HEK293 (cell line): Measurements from ENCODE around the gene IDH1.

Experiments used
- CTCF ChIA-PET: fragments of 350-600 bp; formaldehyde crosslinking; extraction: SDS; loops from one replicate; lab custom pipeline; 2021; ENCODE audit warnings: antibody characterized with exemption; lab: Yijun Ruan, JAX
- POLR2A ChIA-PET: fragments of 300-600 bp; formaldehyde crosslinking; extraction: SDS; loops from one replicate; lab custom pipeline; 2020; ENCODE audit warnings: antibody characterized with exemption, inconsistent platforms; lab: Yijun Ruan, JAX
- H3K27ac ChIP-seq: fragments of 200-500 bp; sonication (Bioruptor generic); 2 replicates; pipeline ENCODE4 v1.5.1; 2014; ENCODE audit warnings: low read depth, low read length, control low read depth, inconsistent platforms; ENCODE audit errors: extremely low read depth
- H3K36me3 ChIP-seq, 2 experiments: fragments of 200-500 bp in 1 of 2; sonication (Bioruptor generic) in 1 of 2; 1 replicate in 1 of 2; 2 replicates in 1 of 2; pipeline ENCODE4 v1.5.1; 2014 to 2017; ENCODE audit warnings: inconsistent platforms in 2 of 2, low read length in 2 of 2; ENCODE audit not compliant: control insufficient read depth in 2 of 2, insufficient read depth in 1 of 2
- H3K4me1 ChIP-seq: fragments of 200-500 bp; sonication (Bioruptor generic); 2 replicates; pipeline ENCODE4 v1.5.1; 2014; ENCODE audit warnings: mild to moderate bottlenecking, low read length, inconsistent platforms; ENCODE audit not compliant: control insufficient read depth, insufficient read depth
- H3K4me3 ChIP-seq: 2 replicates; pipeline ENCODE4 v1.5.1; 2011; ENCODE audit warnings: low read depth, mild to moderate bottlenecking, control low read depth, low read length, moderate library complexity
- H3K9me3 ChIP-seq: fragments of 200-500 bp; sonication (Bioruptor generic); 2 replicates; pipeline ENCODE4 v1.5.1; 2014; ENCODE audit warnings: low read depth, low read length, inconsistent platforms; ENCODE audit not compliant: control insufficient read depth, insufficient read depth
- FEZF1 ChIP-seq: fragments of 450-650 bp; formaldehyde crosslinking; IDR thresholded peaks from 2 replicates; pipeline ENCODE4 v1.5.1; 2016; ENCODE audit warnings: missing biosample characterization, missing genetic modification characterization
- GLI2 ChIP-seq: fragments of 450-650 bp; formaldehyde crosslinking; IDR thresholded peaks from 2 replicates; pipeline ENCODE4; 2017; ENCODE audit warnings: missing biosample characterization, missing genetic modification characterization, low read depth, borderline replicate concordance
- HOXD13 ChIP-seq: sonication (generic); formaldehyde crosslinking; IDR thresholded peaks from 2 replicates; pipeline ENCODE4 v1.8.0; 2022; ENCODE audit warnings: missing genetic modification reagents, borderline replicate concordance
- SCRT1 ChIP-seq: fragments of 450-650 bp; formaldehyde crosslinking; IDR thresholded peaks from 2 replicates; pipeline ENCODE4 v1.5.1; 2016; ENCODE audit warnings: missing biosample characterization, missing genetic modification characterization, borderline replicate concordance
- SETDB1 ChIP-seq: IDR thresholded peaks from one replicate; pipeline ENCODE4 v1.6.1; 2017; ENCODE audit warnings: mild to moderate bottlenecking, low read length, moderate library complexity, mixed read lengths; ENCODE audit not compliant: insufficient read length
- ZBTB49 ChIP-seq: fragments of 450-650 bp; formaldehyde crosslinking; IDR thresholded peaks from 2 replicates; pipeline ENCODE4 v1.5.1; 2016; ENCODE audit warnings: missing biosample characterization, missing genetic modification characterization, low read depth
- ZFP37 ChIP-seq: fragments of 450-650 bp; formaldehyde crosslinking; IDR thresholded peaks from 2 replicates; pipeline ENCODE4 v1.5.1; 2016; ENCODE audit warnings: missing biosample characterization, missing genetic modification characterization
- ZFP41 ChIP-seq: fragments of 450-650 bp; formaldehyde crosslinking; IDR thresholded peaks from 2 replicates; pipeline ENCODE4 v1.5.1; 2016; ENCODE audit warnings: missing biosample characterization, missing genetic modification characterization, borderline replicate concordance
- ZNF274 ChIP-seq, 2 experiments: fragments of 200-500 bp in 1 of 2; fragments of 450-650 bp in 1 of 2; sonication (Bioruptor generic) in 1 of 2; formaldehyde crosslinking in 1 of 2; IDR thresholded peaks; 2 replicates each; pipeline versions ENCODE4 v1.5.1 to v1.6.1; 2014 to 2016; ENCODE audit warnings: borderline replicate concordance in 1 of 2, inconsistent platforms in 1 of 2, low read length in 1 of 2, missing biosample characterization in 1 of 2, missing genetic modification characterization in 1 of 2
- ZNF292 ChIP-seq: fragments of 450-650 bp; formaldehyde crosslinking; IDR thresholded peaks from 2 replicates; pipeline ENCODE4 v1.5.1; 2016; ENCODE audit warnings: low read depth, missing biosample characterization, missing genetic modification characterization, borderline replicate concordance
- ZNF341 ChIP-seq: fragments of 450-650 bp; formaldehyde crosslinking; IDR thresholded peaks from 2 replicates; pipeline ENCODE4; 2016; ENCODE audit warnings: low read depth, missing biosample characterization, missing genetic modification characterization
- ZNF394 ChIP-seq: fragments of 450-650 bp; formaldehyde crosslinking; IDR thresholded peaks from 2 replicates; pipeline ENCODE4 v1.5.1; 2016; ENCODE audit warnings: missing biosample characterization, missing genetic modification characterization, mild to moderate bottlenecking, moderate library complexity, borderline replicate concordance
- ZNF426 ChIP-seq: fragments of 450-650 bp; formaldehyde crosslinking; IDR thresholded peaks from 2 replicates; pipeline ENCODE4 v1.5.1; 2017; ENCODE audit warnings: missing biosample characterization, missing genetic modification characterization, mild to moderate bottlenecking, inconsistent platforms, moderate library complexity
- ZNF473 ChIP-seq: fragments of 450-650 bp; formaldehyde crosslinking; IDR thresholded peaks from 2 replicates; pipeline ENCODE4 v1.5.1; 2017; ENCODE audit warnings: missing biosample characterization, missing genetic modification characterization
- ZNF623 ChIP-seq: fragments of 450-650 bp; formaldehyde crosslinking; IDR thresholded peaks from 2 replicates; pipeline ENCODE4 v1.5.1; 2016; ENCODE audit warnings: missing biosample characterization, missing genetic modification characterization
- ZNF701 ChIP-seq: fragments of 450-650 bp; formaldehyde crosslinking; IDR thresholded peaks from 2 replicates; pipeline ENCODE4 v1.5.1; 2016; ENCODE audit warnings: missing biosample characterization, missing genetic modification characterization
- ZSCAN30 ChIP-seq: fragments of 450-650 bp; IDR thresholded peaks from 2 replicates; pipeline ENCODE4 v1.5.1; 2018; ENCODE audit warnings: missing biosample characterization, mild to moderate bottlenecking, missing genetic modification characterization, moderate library complexity
- ZXDB ChIP-seq: fragments of 450-650 bp; formaldehyde crosslinking; IDR thresholded peaks from 2 replicates; pipeline ENCODE4 v1.5.1; 2016; ENCODE audit warnings: missing biosample characterization, missing genetic modification characterization
- TF ChIP-seq, protein P1 (sequence below): fragments of 450-650 bp; formaldehyde crosslinking; IDR thresholded peaks from 2 replicates; pipeline ENCODE4 v1.5.1; 2016; ENCODE audit warnings: missing biosample characterization, missing genetic modification characterization
- TF ChIP-seq, protein P2 (sequence below): fragments of 450-650 bp; formaldehyde crosslinking; IDR thresholded peaks from 2 replicates; pipeline ENCODE4 v1.5.0; 2017; ENCODE audit warnings: missing biosample characterization, missing genetic modification characterization, borderline replicate concordance
- TF ChIP-seq, protein P3 (sequence below): fragments of 450-650 bp; formaldehyde crosslinking; IDR thresholded peaks from 2 replicates; pipeline ENCODE4 v1.5.1; 2017; ENCODE audit warnings: missing biosample characterization, missing genetic modification characterization
- TF ChIP-seq, protein P4 (sequence below): fragments of 450-650 bp; formaldehyde crosslinking; IDR thresholded peaks from 2 replicates; pipeline ENCODE4 v1.5.1; 2016; ENCODE audit warnings: missing biosample characterization, missing genetic modification characterization

IDH1 gene

GRCh38 chr2:208207769-208208168, 47.1 kb downstream of the IDH1 start (continued):
- TF ChIP-seq ZNF274 (IDR thresholded peaks at IDR 0.05; ENCODE audit: low read length) (no peak), ZNF274 (tag by site-specific recombination; IDR thresholded peaks at IDR 0.05; ENCODE audit: borderline replicate concordance) (no peak)

- Histone ChIP-seq H3K27ac (no peak overlapping the region), H3K4me1 (no peaks in the 10 kb centered on the region), H3K4me3 (no peak overlapping the region), H3K36me3 (no peaks in the 10 kb centered on the region), H3K9me3 (no peaks in the 10 kb centered on the region)
- ChIA-PET CTCF (interaction anchor here (0.5 to 1.5 kb wide), 5 partner anchors 9 to 99 kb away, joined by 3 to 4 read pairs (median 3); no protein-coding TSS in a partner anchor), POLR2A (no interaction called here)
- TF ChIP-seq ZSCAN30 (tag by site-specific recombination) (no peak), ZXDB (no peak), ZNF701 (tag by site-specific recombination) (no peak), ZFP41 (no peak), SETDB1 (no peak), ZNF623 (no peak), SCRT1 (tag by site-specific recombination) (no peak), ZNF473 (tag by site-specific recombination) (no peak)
- TF ChIP-seq, protein P1, sequence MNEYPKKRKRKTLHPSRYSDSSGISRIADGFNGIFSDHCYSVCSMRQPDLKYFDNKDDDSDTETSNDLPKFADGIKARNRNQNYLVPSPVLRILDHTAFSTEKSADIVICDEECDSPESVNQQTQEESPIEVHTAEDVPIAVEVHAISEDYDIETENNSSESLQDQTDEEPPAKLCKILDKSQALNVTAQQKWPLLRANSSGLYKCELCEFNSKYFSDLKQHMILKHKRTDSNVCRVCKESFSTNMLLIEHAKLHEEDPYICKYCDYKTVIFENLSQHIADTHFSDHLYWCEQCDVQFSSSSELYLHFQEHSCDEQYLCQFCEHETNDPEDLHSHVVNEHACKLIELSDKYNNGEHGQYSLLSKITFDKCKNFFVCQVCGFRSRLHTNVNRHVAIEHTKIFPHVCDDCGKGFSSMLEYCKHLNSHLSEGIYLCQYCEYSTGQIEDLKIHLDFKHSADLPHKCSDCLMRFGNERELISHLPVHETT (tag by site-specific recombination): no peak
- TF ChIP-seq, protein P2, sequence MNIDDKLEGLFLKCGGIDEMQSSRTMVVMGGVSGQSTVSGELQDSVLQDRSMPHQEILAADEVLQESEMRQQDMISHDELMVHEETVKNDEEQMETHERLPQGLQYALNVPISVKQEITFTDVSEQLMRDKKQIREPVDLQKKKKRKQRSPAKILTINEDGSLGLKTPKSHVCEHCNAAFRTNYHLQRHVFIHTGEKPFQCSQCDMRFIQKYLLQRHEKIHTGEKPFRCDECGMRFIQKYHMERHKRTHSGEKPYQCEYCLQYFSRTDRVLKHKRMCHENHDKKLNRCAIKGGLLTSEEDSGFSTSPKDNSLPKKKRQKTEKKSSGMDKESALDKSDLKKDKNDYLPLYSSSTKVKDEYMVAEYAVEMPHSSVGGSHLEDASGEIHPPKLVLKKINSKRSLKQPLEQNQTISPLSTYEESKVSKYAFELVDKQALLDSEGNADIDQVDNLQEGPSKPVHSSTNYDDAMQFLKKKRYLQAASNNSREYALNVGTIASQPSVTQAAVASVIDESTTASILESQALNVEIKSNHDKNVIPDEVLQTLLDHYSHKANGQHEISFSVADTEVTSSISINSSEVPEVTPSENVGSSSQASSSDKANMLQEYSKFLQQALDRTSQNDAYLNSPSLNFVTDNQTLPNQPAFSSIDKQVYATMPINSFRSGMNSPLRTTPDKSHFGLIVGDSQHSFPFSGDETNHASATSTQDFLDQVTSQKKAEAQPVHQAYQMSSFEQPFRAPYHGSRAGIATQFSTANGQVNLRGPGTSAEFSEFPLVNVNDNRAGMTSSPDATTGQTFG (tag by site-specific recombination): no peak
- TF ChIP-seq, protein P3, sequence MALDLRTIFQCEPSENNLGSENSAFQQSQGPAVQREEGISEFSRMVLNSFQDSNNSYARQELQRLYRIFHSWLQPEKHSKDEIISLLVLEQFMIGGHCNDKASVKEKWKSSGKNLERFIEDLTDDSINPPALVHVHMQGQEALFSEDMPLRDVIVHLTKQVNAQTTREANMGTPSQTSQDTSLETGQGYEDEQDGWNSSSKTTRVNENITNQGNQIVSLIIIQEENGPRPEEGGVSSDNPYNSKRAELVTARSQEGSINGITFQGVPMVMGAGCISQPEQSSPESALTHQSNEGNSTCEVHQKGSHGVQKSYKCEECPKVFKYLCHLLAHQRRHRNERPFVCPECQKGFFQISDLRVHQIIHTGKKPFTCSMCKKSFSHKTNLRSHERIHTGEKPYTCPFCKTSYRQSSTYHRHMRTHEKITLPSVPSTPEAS: no peak
Observed at GRCh38 chr2:208204166-208204565, 50.7 kb downstream of the IDH1 start.

- ChIA-PET POLR2A (no interaction called here), CTCF (no interaction called here)
- Histone ChIP-seq H3K27ac (no peak overlapping the region), H3K4me1 (no peaks in the 10 kb centered on the region), H3K9me3 (no peaks in the 10 kb centered on the region), H3K36me3 (no peaks in the 10 kb centered on the region), H3K4me3 (no peak overlapping the region)
- TF ChIP-seq ZNF394 (tag by site-specific recombination): no peak
- TF ChIP-seq HOXD13: no peak
- no peak for TF ChIP-seq ZFP37 (tag by site-specific recombination)
- TF ChIP-seq FEZF1 (tag by site-specific recombination): no peak
- TF ChIP-seq, protein P4, sequence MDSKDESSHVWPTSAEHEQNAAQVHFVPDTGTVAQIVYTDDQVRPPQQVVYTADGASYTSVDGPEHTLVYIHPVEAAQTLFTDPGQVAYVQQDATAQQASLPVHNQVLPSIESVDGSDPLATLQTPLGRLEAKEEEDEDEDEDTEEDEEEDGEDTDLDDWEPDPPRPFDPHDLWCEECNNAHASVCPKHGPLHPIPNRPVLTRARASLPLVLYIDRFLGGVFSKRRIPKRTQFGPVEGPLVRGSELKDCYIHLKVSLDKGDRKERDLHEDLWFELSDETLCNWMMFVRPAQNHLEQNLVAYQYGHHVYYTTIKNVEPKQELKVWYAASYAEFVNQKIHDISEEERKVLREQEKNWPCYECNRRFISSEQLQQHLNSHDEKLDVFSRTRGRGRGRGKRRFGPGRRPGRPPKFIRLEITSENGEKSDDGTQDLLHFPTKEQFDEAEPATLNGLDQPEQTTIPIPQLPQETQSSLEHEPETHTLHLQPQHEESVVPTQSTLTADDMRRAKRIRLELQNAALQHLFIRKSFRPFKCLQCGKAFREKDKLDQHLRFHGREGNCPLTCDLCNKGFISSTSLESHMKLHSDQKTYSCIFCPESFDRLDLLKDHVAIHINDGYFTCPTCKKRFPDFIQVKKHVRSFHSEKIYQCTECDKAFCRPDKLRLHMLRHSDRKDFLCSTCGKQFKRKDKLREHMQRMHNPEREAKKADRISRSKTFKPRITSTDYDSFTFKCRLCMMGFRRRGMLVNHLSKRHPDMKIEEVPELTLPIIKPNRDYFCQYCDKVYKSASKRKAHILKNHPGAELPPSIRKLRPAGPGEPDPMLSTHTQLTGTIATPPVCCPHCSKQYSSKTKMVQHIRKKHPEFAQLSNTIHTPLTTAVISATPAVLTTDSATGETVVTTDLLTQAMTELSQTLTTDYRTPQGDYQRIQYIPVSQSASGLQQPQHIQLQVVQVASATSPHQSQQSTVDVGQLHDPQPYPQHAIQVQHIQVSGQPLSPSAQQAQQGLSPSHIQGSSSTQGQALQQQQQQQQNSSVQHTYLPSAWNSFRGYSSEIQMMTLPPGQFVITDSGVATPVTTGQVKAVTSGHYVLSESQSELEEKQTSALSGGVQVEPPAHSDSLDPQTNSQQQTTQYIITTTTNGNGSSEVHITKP (tag by site-specific recombination): no peak
- no peak for TF ChIP-seq GLI2 (tag by site-specific recombination)
- TF ChIP-seq ZBTB49 (tag by site-specific recombination): no peak
- TF ChIP-seq ZNF341 (tag by site-specific recombination): no peak
- TF ChIP-seq ZNF292 (tag by site-specific recombination): no peak
- no peak for TF ChIP-seq SCRT1 (tag by site-specific recombination)
- TF ChIP-seq ZNF426 (tag by site-specific recombination): no peak
Observed at GRCh38 chr2:208195531-208195930, 59.3 kb downstream of the IDH1 start.
